Spleen (tissue), 11 donors: ENCODE data around the gene NEK5. TPM values are rescaled to one million over a fixed set of nuclear protein-coding genes. Genes with fewer than 3 reads are reported as not detected.

Experiments used
- DNase-seq: peaks from one replicate; pipeline ENCODE4 v3.0.0-alpha.2; 2020
- H3K27ac ChIP-seq, 8 donors: fragments of 200-600 bp; sonication (generic) in 7 of 8; 1 replicate in 4 of 8; 2 replicates in 4 of 8; pipeline versions ENCODE4 v1.5.0 to v1.8.0; 2016 to 2021; ENCODE audit warnings: inconsistent platforms in 4 of 8, mild to moderate bottlenecking in 4 of 8, moderate library complexity in 1 of 8
- H3K27me3 ChIP-seq, 7 donors: fragments of 200-600 bp; sonication (generic) in 6 of 7; replicated peaks in 1 of 7; 1 replicate in 4 of 7; 2 replicates in 3 of 7; pipeline versions ENCODE4 v1.5.0 to v1.8.0; 2016 to 2021; ENCODE audit warnings: inconsistent platforms in 3 of 7, mild to moderate bottlenecking in 1 of 7
- H3K36me3 ChIP-seq, 6 donors: fragments of 200-600 bp; sonication (generic) in 5 of 6; 1 replicate in 4 of 6; 2 replicates in 2 of 6; pipeline versions ENCODE4 v1.5.0 to v1.8.0; 2016 to 2021; ENCODE audit warnings: inconsistent platforms in 2 of 6
- H3K4me1 ChIP-seq, 6 donors: fragments of 200-600 bp; sonication (generic) in 5 of 6; 1 replicate in 3 of 6; 2 replicates in 3 of 6; pipeline versions ENCODE4 v1.5.0 to v1.8.0; 2016 to 2021; ENCODE audit warnings: inconsistent platforms in 3 of 6
- H3K4me3 ChIP-seq, 8 donors: fragments of 200-600 bp; sonication (generic) in 7 of 8; 1 replicate in 4 of 8; 2 replicates in 4 of 8; pipeline versions ENCODE4 v1.5.0 to v1.8.0; 2016 to 2021; ENCODE audit warnings: inconsistent platforms in 4 of 8, mild to moderate bottlenecking in 4 of 8, moderate library complexity in 2 of 8
- H3K9me3 ChIP-seq, 8 donors: fragments of 200-600 bp; sonication (generic) in 7 of 8; 1 replicate in 4 of 8; 2 replicates in 4 of 8; pipeline versions ENCODE4 v1.5.0 to v1.8.0; 2016 to 2021; ENCODE audit warnings: inconsistent platforms in 4 of 8
- POLR2A ChIP-seq, 3 donors: fragments of 450-650 bp; IDR thresholded peaks; one replicate each; pipeline ENCODE4 v1.5.1; 2017; ENCODE audit warnings: antibody characterized with exemption in 3 of 3, mild to moderate bottlenecking in 1 of 3
- POLR2AphosphoS5 ChIP-seq, 3 donors: sonication (generic); formaldehyde crosslinking; IDR thresholded peaks; one replicate each; pipeline ENCODE4 v1.5.1; 2017; ENCODE audit warnings: antibody characterized with exemption in 3 of 3
- WGBS, 5 donors: extraction: QIAGEN DNeasy Blood & Tissue Kit in 3 of 5; methylation state at CpG; one replicate each; pipeline versions ENCODE4 v1.1.5 to v1.1.7; 2013 to 2018; 5-methylcytosine and 5-hydroxymethylcytosine counted together
- intact Hi-C: fragments of 100-400 bp; cut with DNase I; formaldehyde crosslinking; loops from one replicate; pipeline ENCODE4 v1.15.0; 2023; ENCODE audit warnings: low total_unique reads
- polyA plus RNA-seq, 3 donors: library from polyadenylated mRNA; stranded (reverse); fragments of 200-250 nt; gene quantifications; one replicate each; pipeline ENCODE4 v1.2.1, GENCODE V29; 2013
- total RNA-seq, 7 donors: library from RNA; depleted of rRNA in 3 of 7; stranded (reverse); fragments of >200 nt in 3 of 7; fragmentation: NEBNext Ultra II Directional in 4 of 7; extraction: Animal tissue kit (Norgen Biotek cat#: 25700) in 4 of 7; gene quantifications; one replicate each; pipeline versions ENCODE4 v1.1.0 to v1.2.1, GENCODE V29; 2016 to 2021
- TF ChIP-seq, protein P1 (sequence below), 11 experiments: fragments of 200-600 bp in 7 of 11; fragments of 450-650 bp in 4 of 11; sonication (generic) in 4 of 11; IDR thresholded peaks in 8 of 11; conservative IDR thresholded peaks in 3 of 11; 1 replicate in 7 of 11; 2 replicates in 4 of 11; pipeline versions ENCODE4 v1.4.0 to v1.8.0; 2016 to 2021; ENCODE audit warnings: antibody characterized with exemption in 11 of 11, inconsistent platforms in 4 of 11, mild to moderate bottlenecking in 1 of 11
- donor health status: healthy with polysubstance abuse.
- donor health status: DM: no; HTN: no; CAD: no; lungs with moderate emphysema.
- donor health status: DM: no; HTN: no; CAD: no.
- donor health status: Bipolar disorder and iron deficiency.
- donor health status: healthy.
- donor health status: DM: no; HTN: no; CAD: no.
- donor health status: DM: yes; HTN: yes; CAD: no.

The NEK5 gene
- total and polyA plus RNA-seq, 10 donors: 0.04 to 0.30 (median 0.10) TPM; not detected in 4

DNA sequence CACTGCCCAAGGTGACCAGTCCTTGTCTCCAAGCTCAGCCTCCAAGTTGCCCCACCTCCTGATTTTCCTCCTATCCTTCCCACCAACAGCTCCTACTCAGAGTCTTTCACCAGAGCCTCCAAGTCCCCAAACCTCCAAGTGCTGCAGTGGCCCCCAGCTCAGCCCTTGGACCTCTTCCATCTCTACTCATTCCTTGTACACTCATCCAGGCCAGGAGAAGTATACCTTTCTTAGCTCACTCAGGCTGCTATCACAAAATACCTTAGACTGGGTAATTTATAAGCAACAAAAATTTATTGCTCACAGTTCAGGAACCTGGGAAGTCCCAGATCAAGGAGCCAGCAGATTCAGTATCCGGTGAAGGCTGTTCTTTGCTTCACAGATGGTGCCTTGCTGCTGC, 129.0 kb downstream of the NEK5 start:
- intact Hi-C loops: loop anchor here (10.0 kb wide), 1 partner anchor 125 kb away; the partner anchor contains the start of gene NEK5
- peaks cover 0 to 14% (median 6%) of the 10 kb centered on the region in 6 donors for H3K4me1 ChIP-seq

DNA sequence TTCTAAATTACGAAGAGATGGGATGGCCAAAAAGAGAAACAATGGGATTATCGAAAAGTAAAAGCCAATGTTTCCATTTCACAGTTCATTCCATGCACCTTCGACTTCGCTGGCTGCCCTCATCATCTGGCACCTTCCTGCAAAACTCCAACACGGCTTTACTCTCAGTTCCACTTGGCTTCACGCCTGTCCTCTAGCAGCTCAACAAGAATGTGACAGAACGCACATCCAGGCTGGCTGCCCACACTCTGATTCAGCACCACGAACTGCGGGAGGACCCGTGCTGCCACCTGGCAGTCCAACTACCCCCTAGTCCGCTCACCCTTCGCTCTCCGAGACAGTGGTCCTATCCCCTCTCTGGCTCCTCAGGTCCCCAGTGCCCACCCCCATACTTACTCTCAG, 129.4 kb downstream of the NEK5 start:
- TF ChIP-seq, protein P1, sequence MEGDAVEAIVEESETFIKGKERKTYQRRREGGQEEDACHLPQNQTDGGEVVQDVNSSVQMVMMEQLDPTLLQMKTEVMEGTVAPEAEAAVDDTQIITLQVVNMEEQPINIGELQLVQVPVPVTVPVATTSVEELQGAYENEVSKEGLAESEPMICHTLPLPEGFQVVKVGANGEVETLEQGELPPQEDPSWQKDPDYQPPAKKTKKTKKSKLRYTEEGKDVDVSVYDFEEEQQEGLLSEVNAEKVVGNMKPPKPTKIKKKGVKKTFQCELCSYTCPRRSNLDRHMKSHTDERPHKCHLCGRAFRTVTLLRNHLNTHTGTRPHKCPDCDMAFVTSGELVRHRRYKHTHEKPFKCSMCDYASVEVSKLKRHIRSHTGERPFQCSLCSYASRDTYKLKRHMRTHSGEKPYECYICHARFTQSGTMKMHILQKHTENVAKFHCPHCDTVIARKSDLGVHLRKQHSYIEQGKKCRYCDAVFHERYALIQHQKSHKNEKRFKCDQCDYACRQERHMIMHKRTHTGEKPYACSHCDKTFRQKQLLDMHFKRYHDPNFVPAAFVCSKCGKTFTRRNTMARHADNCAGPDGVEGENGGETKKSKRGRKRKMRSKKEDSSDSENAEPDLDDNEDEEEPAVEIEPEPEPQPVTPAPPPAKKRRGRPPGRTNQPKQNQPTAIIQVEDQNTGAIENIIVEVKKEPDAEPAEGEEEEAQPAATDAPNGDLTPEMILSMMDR (IDR thresholded peaks at IDR 0.05 in 8 of 11, conservative IDR thresholded peaks at IDR 0.05 in 3 of 11): no peak
- TF ChIP-seq POLR2AphosphoS5 (IDR thresholded peaks at IDR 0.05) (no peak), POLR2A (IDR thresholded peaks at IDR 0.05) (no peak)
- no peaks in the 10 kb centered on the region for H3K9me3 ChIP-seq
- peaks cover 0 to 14% (median 6%) of the 10 kb centered on the region in 6 donors for H3K4me1 ChIP-seq
- H3K4me3 ChIP-seq: no peak overlapping the region
- intact Hi-C loops: no loop called here
- no peak for DNase-seq
- H3K27me3 ChIP-seq: peaks cover 0 to 6% (median 0%) of the 10 kb centered on the region in 7 donors
- 74 to 86% (median 84%) methylated on average over 13 of the region's 13 CpGs for WGBS, 5 donors
- no peak overlapping the region for H3K27ac ChIP-seq
- H3K36me3 ChIP-seq: no peaks in the 10 kb centered on the region

More for the DNA sequence above, 129.0 kb downstream of the NEK5 start:
- WGBS, 5 donors: 73 to 100% (median 81%) methylated on average over 1 of the region's 1 CpG
- no peak overlapping the region for H3K27ac ChIP-seq
- TF ChIP-seq, protein P1 (IDR thresholded peaks at IDR 0.05 in 8 of 11, conservative IDR thresholded peaks at IDR 0.05 in 3 of 11): no peak
- TF ChIP-seq POLR2A (IDR thresholded peaks at IDR 0.05) (no peak), POLR2AphosphoS5 (IDR thresholded peaks at IDR 0.05) (no peak)
- no peak for DNase-seq
- no peaks in the 10 kb centered on the region for H3K36me3 ChIP-seq
- H3K27me3 ChIP-seq: peaks cover 0 to 6% (median 0%) of the 10 kb centered on the region in 7 donors
- H3K4me3 ChIP-seq: no peak overlapping the region
- H3K9me3 ChIP-seq: no peaks in the 10 kb centered on the region

DNA sequence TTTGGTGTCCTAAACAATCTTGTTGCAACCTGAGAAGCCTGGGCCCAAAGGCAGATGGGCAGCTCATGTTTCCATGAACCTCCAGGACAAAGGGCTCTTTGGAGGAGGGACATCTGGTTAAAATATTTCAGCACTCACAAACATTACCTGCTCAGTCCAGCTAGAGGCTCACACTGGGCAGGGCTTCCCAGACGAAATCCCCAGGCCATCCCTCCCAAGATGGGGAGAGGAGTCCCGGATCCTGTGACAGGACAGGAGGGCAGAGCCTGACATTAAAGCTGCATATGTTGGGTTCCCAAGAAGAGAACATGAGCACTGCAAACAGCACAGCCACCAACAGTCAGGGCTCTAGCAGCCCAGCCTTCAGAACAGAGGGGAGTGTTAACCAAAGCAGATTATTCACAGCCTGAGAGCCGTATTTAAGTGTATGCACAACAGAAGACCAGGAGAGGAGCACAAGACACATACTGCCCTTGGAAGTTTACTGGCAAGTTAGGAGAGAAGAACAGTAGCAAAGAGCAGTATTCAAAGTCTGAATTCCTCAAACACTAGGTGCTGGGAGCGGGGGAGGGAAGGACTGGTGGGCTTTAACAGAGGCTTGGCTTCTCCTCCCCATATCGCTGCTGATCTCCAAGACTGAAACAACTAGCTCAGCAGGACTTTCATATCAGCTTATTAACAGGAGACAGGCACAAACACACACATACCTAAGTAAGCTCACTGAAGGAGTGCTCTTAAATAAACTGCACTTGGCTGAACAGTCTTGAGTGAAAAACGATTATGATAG, 130.0 kb downstream of the NEK5 start:
- no peak overlapping the region for H3K27ac ChIP-seq
- WGBS, 5 donors: 62 to 82% (median 70%) methylated on average over 6 of the region's 6 CpGs
- intact Hi-C loops: no loop called here

More for the DNA sequence above, 130.0 kb downstream of the NEK5 start:
- H3K4me3 ChIP-seq: no peak overlapping the region
- no peaks in the 10 kb centered on the region for H3K9me3 ChIP-seq
- TF ChIP-seq POLR2AphosphoS5 (IDR thresholded peaks at IDR 0.05) (no peak), POLR2A (IDR thresholded peaks at IDR 0.05) (no peak)
- TF ChIP-seq, protein P1 (IDR thresholded peaks at IDR 0.05 in 8 of 11, conservative IDR thresholded peaks at IDR 0.05 in 3 of 11): no peak
- H3K36me3 ChIP-seq: no peaks in the 10 kb centered on the region
- H3K27me3 ChIP-seq: peaks cover 0 to 6% (median 0%) of the 10 kb centered on the region in 7 donors
- H3K4me1 ChIP-seq: peaks cover 0 to 14% (median 6%) of the 10 kb centered on the region in 6 donors
- no peak for DNase-seq
